A549 (cell line): ENCODE measurements around the gene STRBP. TPM values are rescaled to one million over a fixed set of nuclear protein-coding genes. Genes with fewer than 3 reads are reported as not detected.

Experiments
- ATAC-seq, 2 experiments: fragments of 200-7000 bp in 1 of 2; fragments of >200 bp in 1 of 2; cut with Nextera tagmentation in 1 of 2; cut with Tn5 transposase in 1 of 2; 3 replicates each; pipeline versions ENCODE4 v1.8.0 to v1.9.1; 2018 to 2020; ENCODE audit warnings: mild to moderate bottlenecking in 1 of 2, moderate library complexity in 1 of 2
- CTCF ChIA-PET: fragments of 300-600 bp; sonication (Branson Sonifier 250); formaldehyde crosslinking; extraction: SDS; loops from one replicate; lab custom pipeline; 2021; ENCODE audit warnings: antibody characterized with exemption, inconsistent platforms; lab: Yijun Ruan, JAX
- POLR2A ChIA-PET: fragments of 350-600 bp; formaldehyde crosslinking; extraction: SDS; loops from one replicate; lab custom pipeline; 2021; ENCODE audit warnings: antibody characterized with exemption, inconsistent platforms; lab: Yijun Ruan, JAX
- DNase-seq, 2 experiments: peaks; one replicate each; pipeline versions ENCODE4 v3.0.0 to v3.0.0-alpha.2; 2011 to 2016; ENCODE audit warnings: low read depth in 1 of 2, low spot score in 1 of 2
- FAIRE-seq: peaks from 2 replicates; lab custom pipeline; 2011; peaks lifted over from hg19 to GRCh38; lab: Jason Lieb, UNC
- H3K27ac ChIP-seq, 2 experiments: fragments of >200 bp; sonication (Bioruptor Twin); formaldehyde crosslinking; 3 replicates each; pipeline ENCODE4 v1.5.1; 2016 to 2017
- H3K4me1 ChIP-seq: fragments of >200 bp; sonication (Bioruptor Twin); formaldehyde crosslinking; 3 replicates; pipeline ENCODE4 v1.6.1; 2016
- H3K4me2 ChIP-seq: fragments of >200 bp; sonication (Bioruptor Twin); formaldehyde crosslinking; 3 replicates; pipeline ENCODE4 v1.6.1; 2016
- H3K4me3 ChIP-seq: fragments of >200 bp; sonication (Bioruptor Twin); formaldehyde crosslinking; 3 replicates; pipeline ENCODE4 v1.5.1; 2016
- H3K9me3 ChIP-seq: fragments of >200 bp; sonication (Bioruptor Twin); formaldehyde crosslinking; 3 replicates; pipeline ENCODE4 v1.6.1; 2016
- BHLHE40 ChIP-seq: IDR thresholded peaks from 2 replicates; pipeline ENCODE4 v1.6.1; 2012; ENCODE audit warnings: low read depth, low read length, inconsistent platforms
- CBX2 ChIP-seq: fragments of 200-600 bp; sonication (generic); IDR thresholded peaks from 2 replicates; pipeline ENCODE4 v1.6.1; 2016; ENCODE audit warnings: low read depth, mild to moderate bottlenecking, borderline replicate concordance
- ESRRA ChIP-seq: fragments of 150-350 bp; IDR thresholded peaks from 2 replicates; pipeline ENCODE4 v1.6.1; 2014; ENCODE audit warnings: mild to moderate bottlenecking, low read length, borderline replicate concordance
- HEYL ChIP-seq: fragments of 250-450 bp; sonication (Bioruptor Pico); IDR thresholded peaks from 2 replicates; pipeline ENCODE4 v1.8.0; 2021; ENCODE audit warnings: mild to moderate bottlenecking, moderate library complexity
- KDM1A ChIP-seq: fragments of 200-600 bp; sonication (generic); IDR thresholded peaks from 2 replicates; pipeline ENCODE4 v1.6.1; 2016; ENCODE audit warnings: low read depth, mild to moderate bottlenecking
- MAFK ChIP-seq: fragments of 450-650 bp; IDR thresholded peaks from 2 replicates; pipeline ENCODE4 v1.6.1; 2014; ENCODE audit not compliant: partially characterized antibody
- MYC ChIP-seq: IDR thresholded peaks from 2 replicates; pipeline ENCODE4 v1.6.1; 2012; ENCODE audit warnings: mild to moderate bottlenecking, inconsistent platforms, low read length, improper control_type of control experiment, borderline replicate concordance
- NR3C1 ChIP-seq: fragments of >200 bp; sonication (Bioruptor Twin); formaldehyde crosslinking; IDR thresholded peaks from 3 replicates; pipeline ENCODE4 v1.6.1; 2017
- PHF8 ChIP-seq: fragments of 200-600 bp; sonication (generic); IDR thresholded peaks from 2 replicates; pipeline ENCODE4 v1.6.1; 2016; ENCODE audit warnings: low read depth, mild to moderate bottlenecking, antibody characterized with exemption, moderate library complexity, borderline replicate concordance
- POLR2A ChIP-seq: IDR thresholded peaks from 2 replicates; pipeline ENCODE4 v1.6.1; 2012; ENCODE audit warnings: mild to moderate bottlenecking, low read length
- RARB ChIP-seq: fragments of 250-450 bp; sonication (Bioruptor Pico); IDR thresholded peaks from 2 replicates; pipeline ENCODE4 v1.8.0; 2021; ENCODE audit warnings: mild to moderate bottlenecking, moderate library complexity
- RFX5 ChIP-seq: fragments of 450-650 bp; IDR thresholded peaks from 2 replicates; pipeline ENCODE4 v1.7.1; 2014; ENCODE audit warnings: antibody characterized with exemption, mild to moderate bottlenecking, moderate library complexity
- RNF2 ChIP-seq: fragments of 200-600 bp; sonication (generic); IDR thresholded peaks from 2 replicates; pipeline ENCODE4 v1.6.1; 2016; ENCODE audit warnings: low read depth, mild to moderate bottlenecking, antibody characterized with exemption, moderate library complexity, borderline replicate concordance
- ZFP36 ChIP-seq: fragments of 450-650 bp; IDR thresholded peaks from 2 replicates; pipeline ENCODE4 v1.6.1; 2014; ENCODE audit warnings: borderline replicate concordance; ENCODE audit not compliant: partially characterized antibody
- WGBS: methylation state at CpG from one replicate; pipeline ENCODE4 v1.1.6; 2017; ENCODE audit errors: missing lambda C conversion rate; 5-methylcytosine and 5-hydroxymethylcytosine counted together
- polyA plus RNA-seq, 4 experiments: library from polyadenylated mRNA; depleted of rRNA in 3 of 4; stranded (reverse); fragments of >200 nt; fragmentation: RNase III in 1 of 4; extraction: RNeasy Plus Mini Kit Qiagen cat#74134 plus additional on column Dnase treatment in 1 of 4; gene quantifications; 2 replicates in 3 of 4; 3 replicates in 1 of 4; pipeline ENCODE4 v1.2.3, GENCODE V29; 2011 to 2017
- TF ChIP-seq, protein P1 (sequence below): fragments of 250-450 bp; sonication (Bioruptor Pico); IDR thresholded peaks from 2 replicates; pipeline ENCODE4 v1.5.0; 2020; ENCODE audit warnings: low read depth, mild to moderate bottlenecking, moderate library complexity
- TF ChIP-seq, protein P2 (sequence below): IDR thresholded peaks from 2 replicates; pipeline ENCODE4 v1.6.1; 2012; ENCODE audit warnings: low read depth, borderline replicate concordance
- TF ChIP-seq, protein P3 (sequence below): fragments of >200 bp; sonication (Bioruptor Twin); formaldehyde crosslinking; IDR thresholded peaks from 3 replicates; pipeline ENCODE4 v1.5.1; 2016
- TF ChIP-seq, protein P4 (sequence below): fragments of 150-350 bp; IDR thresholded peaks from 2 replicates; pipeline ENCODE4 v1.6.1; 2014; ENCODE audit warnings: low read depth, mild to moderate bottlenecking, low read length
- TF ChIP-seq, protein P5 (sequence below): fragments of 450-650 bp; IDR thresholded peaks from 2 replicates; pipeline ENCODE4 v1.6.1; 2014; ENCODE audit warnings: antibody characterized with exemption
- TF ChIP-seq, protein P6 (sequence below): fragments of >200 bp; sonication (Bioruptor Twin); formaldehyde crosslinking; IDR thresholded peaks from 2 replicates; pipeline ENCODE4 v1.6.1; 2016
- TF ChIP-seq, protein P7 (sequence below): fragments of 200-600 bp; sonication (generic); IDR thresholded peaks from 2 replicates; pipeline ENCODE4 v1.6.1; 2016; ENCODE audit warnings: antibody characterized with exemption, mild to moderate bottlenecking, moderate library complexity

Gene STRBP
- polyA plus RNA-seq, 2 of the 4 experiments (the other 2 are of a cell fraction), result 20.4 to 34.0 TPM

DNA sequence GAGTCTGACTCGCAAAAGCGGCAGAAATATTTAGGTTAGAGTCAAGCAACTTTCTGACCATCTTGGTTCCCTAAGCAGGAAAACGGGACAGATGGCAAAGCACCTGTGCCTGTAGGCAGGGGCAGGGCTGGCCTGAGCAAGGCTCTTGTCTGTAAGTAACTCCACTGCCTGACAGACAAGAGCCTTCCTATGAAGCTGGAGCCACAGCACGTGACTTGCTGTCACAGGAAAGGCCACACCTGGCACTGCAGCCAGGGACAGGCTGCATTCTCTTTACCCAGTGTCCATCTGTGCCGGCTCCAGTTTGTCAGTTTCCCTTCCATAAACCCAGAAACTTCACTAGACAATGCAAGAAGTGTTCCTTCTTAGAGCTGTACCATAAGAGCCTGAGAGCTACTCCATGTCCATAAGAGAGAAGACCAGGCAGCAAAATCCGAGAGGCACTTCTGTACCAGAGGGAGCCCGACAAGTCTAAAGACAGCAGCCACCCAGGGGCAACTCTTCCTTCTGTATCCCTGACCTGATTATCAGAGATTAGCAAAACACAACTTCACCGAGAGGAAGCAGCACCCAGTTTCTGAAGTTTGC is 156.9 kb downstream of the STRBP start (continued):
- no peak for TF ChIP-seq BHLHE40
- TF ChIP-seq CBX2, result no peak
- no peak for TF ChIP-seq RNF2
- TF ChIP-seq, protein P1, sequence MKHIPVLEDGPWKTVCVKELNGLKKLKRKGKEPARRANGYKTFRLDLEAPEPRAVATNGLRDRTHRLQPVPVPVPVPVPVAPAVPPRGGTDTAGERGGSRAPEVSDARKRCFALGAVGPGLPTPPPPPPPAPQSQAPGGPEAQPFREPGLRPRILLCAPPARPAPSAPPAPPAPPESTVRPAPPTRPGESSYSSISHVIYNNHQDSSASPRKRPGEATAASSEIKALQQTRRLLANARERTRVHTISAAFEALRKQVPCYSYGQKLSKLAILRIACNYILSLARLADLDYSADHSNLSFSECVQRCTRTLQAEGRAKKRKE (CRISPR knock-in tag), result no peak

DNA sequence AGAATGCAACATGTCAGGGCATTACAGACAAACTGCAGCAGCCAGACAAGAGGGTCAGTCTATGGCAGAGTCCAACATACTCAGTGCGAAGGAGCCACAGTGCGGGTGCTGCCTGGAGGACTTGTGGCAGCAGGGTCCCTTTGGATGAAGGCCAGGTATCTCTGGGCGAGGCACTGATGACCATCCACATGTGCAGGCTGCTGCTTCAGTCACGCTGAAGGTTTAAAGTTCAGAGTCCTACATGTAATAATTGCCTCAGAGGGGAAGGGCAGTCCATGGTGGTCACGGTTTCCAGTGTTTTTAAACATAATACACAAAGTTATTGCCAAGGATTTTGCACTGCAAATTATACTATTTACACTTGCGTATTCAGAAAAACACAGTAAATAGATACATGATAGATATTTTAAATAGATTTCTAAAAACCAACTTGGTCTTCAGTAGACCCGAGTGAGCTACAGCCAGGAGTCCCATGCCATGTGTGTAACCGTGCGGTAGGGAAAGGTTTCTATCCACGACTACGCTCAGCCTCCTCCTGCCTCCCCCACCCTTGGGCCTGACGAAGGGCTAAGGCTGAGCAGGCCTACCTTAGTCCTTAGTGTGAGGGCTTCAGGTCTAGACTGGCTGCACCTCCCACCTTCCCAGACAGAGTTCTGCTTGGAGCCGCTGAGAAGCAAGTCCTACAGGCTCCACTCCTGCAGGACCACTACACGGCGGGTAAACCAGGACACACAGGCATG is 158.7 kb downstream of the STRBP start:
- FAIRE-seq (no peak), DNase-seq (no peak), ATAC-seq (no peak)
- ChIA-PET CTCF (interaction anchor here (1.9 kb wide), 1 partner anchor 241 kb away, joined by 8 read pairs; no protein-coding TSS in a partner anchor), POLR2A (no interaction called here)
- Histone ChIP-seq H3K4me3 (no peak overlapping the region), H3K27ac (no peak overlapping the region), H3K9me3 (no peaks in the 10 kb centered on the region), H3K4me2 (no peak overlapping the region), H3K4me1 (no peaks in the 10 kb centered on the region)
- TF ChIP-seq HEYL (CRISPR knock-in tag) (no peak), RFX5 (no peak), ESRRA (no peak), MAFK (no peak), PHF8 (no peak), CBX2 (no peak), POLR2A (no peak), MYC (no peak), BHLHE40 (no peak), RARB (CRISPR knock-in tag) (no peak), KDM1A (no peak), ZFP36 (no peak), NR3C1 (no peak)
- TF ChIP-seq, protein P2, sequence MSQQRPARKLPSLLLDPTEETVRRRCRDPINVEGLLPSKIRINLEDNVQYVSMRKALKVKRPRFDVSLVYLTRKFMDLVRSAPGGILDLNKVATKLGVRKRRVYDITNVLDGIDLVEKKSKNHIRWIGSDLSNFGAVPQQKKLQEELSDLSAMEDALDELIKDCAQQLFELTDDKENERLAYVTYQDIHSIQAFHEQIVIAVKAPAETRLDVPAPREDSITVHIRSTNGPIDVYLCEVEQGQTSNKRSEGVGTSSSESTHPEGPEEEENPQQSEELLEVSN, result no peak
- TF ChIP-seq, protein P3, sequence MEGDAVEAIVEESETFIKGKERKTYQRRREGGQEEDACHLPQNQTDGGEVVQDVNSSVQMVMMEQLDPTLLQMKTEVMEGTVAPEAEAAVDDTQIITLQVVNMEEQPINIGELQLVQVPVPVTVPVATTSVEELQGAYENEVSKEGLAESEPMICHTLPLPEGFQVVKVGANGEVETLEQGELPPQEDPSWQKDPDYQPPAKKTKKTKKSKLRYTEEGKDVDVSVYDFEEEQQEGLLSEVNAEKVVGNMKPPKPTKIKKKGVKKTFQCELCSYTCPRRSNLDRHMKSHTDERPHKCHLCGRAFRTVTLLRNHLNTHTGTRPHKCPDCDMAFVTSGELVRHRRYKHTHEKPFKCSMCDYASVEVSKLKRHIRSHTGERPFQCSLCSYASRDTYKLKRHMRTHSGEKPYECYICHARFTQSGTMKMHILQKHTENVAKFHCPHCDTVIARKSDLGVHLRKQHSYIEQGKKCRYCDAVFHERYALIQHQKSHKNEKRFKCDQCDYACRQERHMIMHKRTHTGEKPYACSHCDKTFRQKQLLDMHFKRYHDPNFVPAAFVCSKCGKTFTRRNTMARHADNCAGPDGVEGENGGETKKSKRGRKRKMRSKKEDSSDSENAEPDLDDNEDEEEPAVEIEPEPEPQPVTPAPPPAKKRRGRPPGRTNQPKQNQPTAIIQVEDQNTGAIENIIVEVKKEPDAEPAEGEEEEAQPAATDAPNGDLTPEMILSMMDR, result no peak
- TF ChIP-seq, protein P4, sequence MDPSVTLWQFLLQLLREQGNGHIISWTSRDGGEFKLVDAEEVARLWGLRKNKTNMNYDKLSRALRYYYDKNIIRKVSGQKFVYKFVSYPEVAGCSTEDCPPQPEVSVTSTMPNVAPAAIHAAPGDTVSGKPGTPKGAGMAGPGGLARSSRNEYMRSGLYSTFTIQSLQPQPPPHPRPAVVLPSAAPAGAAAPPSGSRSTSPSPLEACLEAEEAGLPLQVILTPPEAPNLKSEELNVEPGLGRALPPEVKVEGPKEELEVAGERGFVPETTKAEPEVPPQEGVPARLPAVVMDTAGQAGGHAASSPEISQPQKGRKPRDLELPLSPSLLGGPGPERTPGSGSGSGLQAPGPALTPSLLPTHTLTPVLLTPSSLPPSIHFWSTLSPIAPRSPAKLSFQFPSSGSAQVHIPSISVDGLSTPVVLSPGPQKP, result no peak
- 89% methylated on average over 14 of the region's 15 CpGs for WGBS

DNA sequence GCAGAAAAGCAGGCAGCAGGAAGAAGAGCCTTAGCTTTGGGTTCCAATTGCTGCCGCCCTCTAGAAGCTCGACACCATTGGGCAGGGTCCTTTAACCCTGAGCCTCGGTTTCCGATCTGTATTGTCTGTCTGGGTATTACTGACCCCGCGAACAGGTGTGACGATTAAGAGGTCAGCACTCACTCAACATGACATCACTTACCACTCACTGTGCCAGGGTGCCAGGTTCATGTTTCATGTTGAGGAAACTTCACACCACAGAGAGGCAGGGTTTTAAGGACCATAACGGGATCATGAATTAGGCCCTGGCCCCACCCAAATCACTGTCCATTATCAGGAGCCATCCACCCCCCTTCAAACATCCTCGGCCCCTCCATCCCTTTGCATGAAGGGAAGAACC is 159.4 kb downstream of the STRBP start:
- no peak for DNase-seq
- Histone ChIP-seq H3K4me3 (no peak overlapping the region), H3K9me3 (no peaks in the 10 kb centered on the region), H3K4me1 (no peaks in the 10 kb centered on the region), H3K27ac (no peak overlapping the region), H3K4me2 (no peak overlapping the region)
- no peak for ATAC-seq
- WGBS, result 85% methylated on average over 9 of the region's 9 CpGs
- POLR2A ChIA-PET, result no interaction called here
- CTCF ChIA-PET, result interaction anchor here (1.3 kb wide), 1 partner anchor 241 kb away, joined by 3 read pairs; no protein-coding TSS in a partner anchor
- no peak for FAIRE-seq
- no peak for TF ChIP-seq ZFP36
- TF ChIP-seq, protein P5, sequence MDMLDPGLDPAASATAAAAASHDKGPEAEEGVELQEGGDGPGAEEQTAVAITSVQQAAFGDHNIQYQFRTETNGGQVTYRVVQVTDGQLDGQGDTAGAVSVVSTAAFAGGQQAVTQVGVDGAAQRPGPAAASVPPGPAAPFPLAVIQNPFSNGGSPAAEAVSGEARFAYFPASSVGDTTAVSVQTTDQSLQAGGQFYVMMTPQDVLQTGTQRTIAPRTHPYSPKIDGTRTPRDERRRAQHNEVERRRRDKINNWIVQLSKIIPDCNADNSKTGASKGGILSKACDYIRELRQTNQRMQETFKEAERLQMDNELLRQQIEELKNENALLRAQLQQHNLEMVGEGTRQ, result no peak
- no peak for TF ChIP-seq POLR2A
- no peak for TF ChIP-seq PHF8
- TF ChIP-seq, protein P6, sequence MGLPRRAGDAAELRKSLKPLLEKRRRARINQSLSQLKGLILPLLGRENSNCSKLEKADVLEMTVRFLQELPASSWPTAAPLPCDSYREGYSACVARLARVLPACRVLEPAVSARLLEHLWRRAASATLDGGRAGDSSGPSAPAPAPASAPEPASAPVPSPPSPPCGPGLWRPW, result no peak
- TF ChIP-seq, protein P7, sequence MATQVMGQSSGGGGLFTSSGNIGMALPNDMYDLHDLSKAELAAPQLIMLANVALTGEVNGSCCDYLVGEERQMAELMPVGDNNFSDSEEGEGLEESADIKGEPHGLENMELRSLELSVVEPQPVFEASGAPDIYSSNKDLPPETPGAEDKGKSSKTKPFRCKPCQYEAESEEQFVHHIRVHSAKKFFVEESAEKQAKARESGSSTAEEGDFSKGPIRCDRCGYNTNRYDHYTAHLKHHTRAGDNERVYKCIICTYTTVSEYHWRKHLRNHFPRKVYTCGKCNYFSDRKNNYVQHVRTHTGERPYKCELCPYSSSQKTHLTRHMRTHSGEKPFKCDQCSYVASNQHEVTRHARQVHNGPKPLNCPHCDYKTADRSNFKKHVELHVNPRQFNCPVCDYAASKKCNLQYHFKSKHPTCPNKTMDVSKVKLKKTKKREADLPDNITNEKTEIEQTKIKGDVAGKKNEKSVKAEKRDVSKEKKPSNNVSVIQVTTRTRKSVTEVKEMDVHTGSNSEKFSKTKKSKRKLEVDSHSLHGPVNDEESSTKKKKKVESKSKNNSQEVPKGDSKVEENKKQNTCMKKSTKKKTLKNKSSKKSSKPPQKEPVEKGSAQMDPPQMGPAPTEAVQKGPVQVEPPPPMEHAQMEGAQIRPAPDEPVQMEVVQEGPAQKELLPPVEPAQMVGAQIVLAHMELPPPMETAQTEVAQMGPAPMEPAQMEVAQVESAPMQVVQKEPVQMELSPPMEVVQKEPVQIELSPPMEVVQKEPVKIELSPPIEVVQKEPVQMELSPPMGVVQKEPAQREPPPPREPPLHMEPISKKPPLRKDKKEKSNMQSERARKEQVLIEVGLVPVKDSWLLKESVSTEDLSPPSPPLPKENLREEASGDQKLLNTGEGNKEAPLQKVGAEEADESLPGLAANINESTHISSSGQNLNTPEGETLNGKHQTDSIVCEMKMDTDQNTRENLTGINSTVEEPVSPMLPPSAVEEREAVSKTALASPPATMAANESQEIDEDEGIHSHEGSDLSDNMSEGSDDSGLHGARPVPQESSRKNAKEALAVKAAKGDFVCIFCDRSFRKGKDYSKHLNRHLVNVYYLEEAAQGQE, result no peak
- TF ChIP-seq, protein P2, result no peak
- no peak for TF ChIP-seq MYC
